ENCODE measurements around the gene MCIDAS.

The MCIDAS gene

GRCh38 chr5:55222092-55222984 lies 4.8 kb downstream of the MCIDAS start:
- no peak for DNase-seq

DNA sequence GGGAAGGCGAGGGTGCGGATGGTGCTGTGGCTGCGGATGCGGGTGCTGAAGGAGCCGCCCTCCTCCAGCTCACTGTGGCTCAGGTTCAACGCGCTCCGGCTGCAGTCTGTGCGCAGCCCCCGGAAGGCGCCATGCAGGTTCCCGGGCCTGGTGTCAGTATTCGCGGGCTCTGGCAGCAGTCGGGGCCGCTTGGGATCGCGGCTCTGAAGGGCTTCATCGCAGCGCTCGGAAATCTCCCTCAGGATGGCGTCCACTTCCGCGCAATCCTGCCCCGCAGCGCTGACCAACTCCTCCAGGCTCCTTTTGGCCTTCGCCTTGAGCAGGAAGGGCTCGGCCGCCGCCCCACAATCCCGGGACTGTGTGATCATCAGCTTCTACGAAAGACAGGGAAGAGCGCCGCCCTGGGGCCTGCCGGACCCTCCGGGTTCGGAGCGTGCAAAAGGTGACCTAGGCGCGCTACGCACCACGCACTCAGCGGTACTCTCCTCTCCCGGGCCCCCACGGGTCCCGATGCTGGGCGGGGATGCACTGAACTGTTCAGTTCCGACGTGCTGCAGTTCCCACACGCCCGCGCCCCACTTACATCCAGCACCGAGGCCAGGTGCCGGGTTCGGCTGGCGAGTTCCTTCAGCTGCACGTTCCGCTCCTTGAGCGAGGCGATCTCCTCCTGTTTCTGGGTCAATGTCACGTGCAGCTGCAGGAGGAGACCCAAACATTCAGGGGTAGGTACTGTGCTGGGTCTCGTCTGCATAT lies 6.5 kb downstream of the MCIDAS start:
- DNase-seq: no peak

DNA sequence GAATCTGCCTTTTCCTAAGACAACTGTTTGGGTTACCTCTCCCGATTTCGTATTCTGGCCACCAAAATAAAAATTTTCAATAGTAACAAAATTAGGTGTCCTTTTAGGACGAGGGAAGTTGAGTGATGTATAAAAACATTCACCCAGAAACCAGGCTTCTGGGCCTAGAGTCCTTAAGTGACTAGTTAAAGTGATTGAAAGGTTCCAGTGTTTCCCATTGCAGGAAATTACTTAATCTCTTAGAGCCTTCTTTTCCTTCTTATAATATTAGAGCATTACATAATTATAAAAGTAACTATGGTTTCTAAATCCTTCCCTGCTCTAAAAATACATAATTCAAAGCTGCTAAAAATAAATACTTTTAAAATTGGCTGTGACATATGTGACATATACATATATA lies 7.3 kb downstream of the MCIDAS start:
- DNase-seq: no peak

DNA sequence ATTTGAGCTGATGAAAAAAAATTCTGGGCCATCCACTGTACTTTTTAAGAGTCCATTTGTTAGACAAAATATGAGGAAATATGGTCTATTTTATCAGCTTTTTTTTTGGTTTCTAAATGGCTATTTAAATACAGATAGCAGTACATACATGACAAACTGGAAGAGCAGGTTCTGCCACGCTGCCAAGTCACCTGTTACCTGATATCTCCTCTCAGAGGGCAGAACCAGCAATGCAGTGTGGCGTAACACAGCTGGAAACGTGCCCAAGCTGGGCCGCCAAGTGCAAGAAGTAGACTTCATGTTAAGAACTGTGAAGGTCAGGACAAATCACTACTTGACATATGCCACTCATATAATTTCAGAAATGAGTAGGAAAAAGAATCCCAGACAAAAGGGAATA lies 8.1 kb downstream of the MCIDAS start:
- peak; percentile 76 for DNase-seq

GRCh38 chr5:55211184-55211874 lies 15.8 kb downstream of the MCIDAS start:
- DNase-seq: no peak

- DNase-seq: no peak
Measured at GRCh38 chr5:55205001-55205400, 22.1 kb downstream of the MCIDAS start.

GRCh38 chr5:55191165-55191564 lies 36.0 kb downstream of the MCIDAS start:
- DNase-seq: no peak

- no peak for DNase-seq
Measured at GRCh38 chr5:55188656-55189540, 38.2 kb downstream of the MCIDAS start.

DNA sequence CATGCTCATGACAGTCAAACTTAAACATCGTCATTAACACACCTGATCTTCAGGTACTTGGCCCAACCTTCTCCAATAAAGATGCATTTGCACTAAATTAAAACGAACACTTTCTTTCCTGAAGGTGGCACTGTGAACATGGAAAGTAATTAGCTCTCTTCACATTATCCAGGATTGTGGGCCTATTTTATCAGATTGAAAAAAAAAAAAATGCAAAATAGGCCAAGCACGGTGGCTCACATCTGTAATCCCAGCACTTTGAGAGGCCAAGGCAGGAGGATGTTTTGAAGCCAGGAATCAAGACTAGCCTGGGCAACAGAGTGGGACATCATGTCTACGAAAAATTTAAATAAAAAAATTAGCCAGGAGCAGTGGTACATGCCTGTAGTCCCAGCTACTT lies 39.7 kb downstream of the MCIDAS start:
- DNase-seq: peak; percentile 28

GRCh38 chr5:55180016-55180415 lies 47.1 kb downstream of the MCIDAS start:
- DNase-seq: no peak

DNA sequence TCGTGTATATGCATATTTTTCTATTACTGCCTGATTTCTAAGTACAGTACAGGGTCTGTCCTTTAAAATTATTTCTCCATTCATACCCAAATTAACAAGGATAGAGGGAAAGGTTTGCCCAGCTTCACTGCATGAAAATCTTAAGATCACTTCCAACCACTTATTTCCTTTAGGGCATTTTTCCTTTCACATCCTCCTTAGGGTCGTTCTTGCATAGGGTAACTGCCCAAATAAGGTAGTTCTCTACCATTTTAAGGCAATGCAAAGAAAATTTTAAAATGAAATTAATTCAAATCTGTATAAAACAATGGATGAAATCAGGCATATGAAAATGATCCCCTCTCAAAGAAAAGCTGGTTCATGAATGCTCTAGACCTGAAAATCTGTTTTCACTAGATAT lies 50.0 kb downstream of the MCIDAS start:
- DNase-seq: no peak

DNA sequence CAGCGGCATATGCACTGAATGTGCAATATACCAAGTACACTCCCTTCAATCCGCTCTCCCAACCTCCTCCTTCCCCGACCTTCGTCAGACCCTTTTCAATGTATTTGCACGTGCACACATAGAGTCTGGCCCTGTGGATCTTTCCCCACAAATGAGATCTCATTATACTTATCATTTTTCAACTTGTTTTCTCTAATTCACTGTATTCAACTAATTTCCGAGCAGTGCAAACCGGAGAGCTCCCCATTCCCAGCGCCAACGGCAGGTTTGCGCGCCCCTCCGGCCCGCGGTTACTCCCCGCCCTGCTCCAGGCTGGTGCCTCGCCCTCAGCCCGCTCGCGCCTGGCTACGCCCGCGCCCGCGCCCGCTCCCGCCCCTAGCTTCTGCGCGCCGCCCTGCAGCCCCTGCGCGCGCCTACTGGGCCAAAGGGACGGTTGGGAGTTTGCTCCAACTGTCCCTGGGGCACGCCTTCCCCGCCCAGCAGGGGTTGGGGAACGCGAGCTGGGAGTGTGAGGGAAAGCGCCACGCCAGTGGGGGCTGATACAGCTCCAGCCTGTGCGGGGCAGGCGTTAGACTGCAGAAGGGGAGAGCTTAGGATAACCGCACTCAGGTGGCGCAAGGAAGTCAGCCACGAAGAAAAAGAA lies 50.8 kb downstream of the MCIDAS start:
- no peak for DNase-seq

GRCh38 chr5:55175781-55176175 lies 51.3 kb downstream of the MCIDAS start:
- no peak for DNase-seq

- no peak for DNase-seq
Measured at GRCh38 chr5:55173687-55174230, 53.4 kb downstream of the MCIDAS start.

GRCh38 chr5:55172937-55173686 lies 54.0 kb downstream of the MCIDAS start, which contains the start of gene CDC20B:
CDC20B (minus strand) TSS chr5:55173177; CDS start chr5:55173000, 177 bp downstream.
- DNase-seq: peak; percentile 37

DNA sequence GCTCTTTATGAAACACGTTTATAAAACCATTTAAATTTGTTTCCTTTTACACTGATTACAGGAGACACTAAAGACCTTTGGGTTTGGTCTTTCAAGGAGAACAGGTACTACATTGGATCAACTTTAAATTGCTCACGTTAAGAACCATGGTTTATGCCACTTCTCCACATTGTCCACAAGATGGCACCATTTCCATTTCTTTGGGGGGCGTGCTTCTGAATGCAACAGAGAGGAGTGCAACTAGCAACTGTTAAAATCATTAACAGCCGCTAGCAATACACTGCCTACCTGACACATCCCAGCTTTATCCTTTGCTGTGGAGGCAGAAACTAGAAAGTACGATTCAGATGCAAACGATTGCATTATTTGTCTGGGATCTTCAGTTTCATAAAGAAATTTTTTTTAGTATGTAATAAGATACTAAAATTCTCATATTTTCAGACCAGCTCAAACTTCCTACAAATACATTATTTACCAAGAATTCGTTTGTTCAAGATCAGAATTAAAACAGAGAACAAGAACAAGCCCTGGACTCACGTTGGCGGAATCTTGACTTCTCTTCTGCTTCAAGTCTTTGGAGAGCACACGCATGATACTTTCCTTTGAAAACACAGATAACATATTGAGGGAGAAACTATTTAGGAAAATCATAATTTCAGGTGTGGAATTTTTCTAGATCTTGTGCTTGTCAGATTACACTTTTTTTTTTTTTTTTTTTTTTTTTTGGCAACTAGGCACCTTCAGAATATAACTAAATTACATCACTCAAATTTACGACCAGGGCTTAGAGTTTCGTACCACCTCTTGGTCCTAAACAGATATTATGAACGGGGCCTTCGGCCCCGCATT lies 54.8 kb downstream of the MCIDAS start:
- peak; percentile 54 for DNase-seq

GRCh38 chr5:55171471-55171870 lies 55.6 kb downstream of the MCIDAS start:
- no peak for DNase-seq

All from NCI-H1105 (cell line).